NT2/D1 (cell line): ENCODE measurements around the gene UGGT1.

Experiments used
- SUZ12 ChIP-seq: IDR thresholded peaks from 2 replicates; pipeline ENCODE4 v1.6.1; 2011; ENCODE audit not compliant: insufficient read length, insufficient read depth; ENCODE audit errors: extremely low read depth
- YY1 ChIP-seq: IDR thresholded peaks from 2 replicates; pipeline ENCODE4 v1.6.1; 2011; ENCODE audit not compliant: insufficient read length, insufficient read depth
- ZNF274 ChIP-seq: IDR thresholded peaks from 2 replicates; pipeline ENCODE4 v1.6.1; 2011; ENCODE audit warnings: mild to moderate bottlenecking, low read depth, low read length

GRCh38 chr2:128237911-128238697 is 147.1 kb downstream of the UGGT1 start:
- TF ChIP-seq ZNF274 (no peak), SUZ12 (no peak), YY1 (no peak)
